Endodermal cell (in vitro differentiated cells): ENCODE measurements around the gene CHIT1. TPM values are rescaled to one million over a fixed set of nuclear protein-coding genes. Genes with fewer than 3 reads are reported as not detected.

Source experiments
- DNase-seq: peaks from one replicate; pipeline ENCODE4 v3.0.0-alpha.2; 2017
- H3K27ac ChIP-seq: 2 replicates; pipeline ENCODE4 v1.5.1; 2013; ENCODE audit warnings: mild to moderate bottlenecking, low read depth, low read length, moderate library complexity
- H3K27me3 ChIP-seq: 2 replicates; pipeline ENCODE4 v1.6.1; 2013; ENCODE audit warnings: mild to moderate bottlenecking, low read length, moderate library complexity; ENCODE audit not compliant: insufficient read depth, control insufficient read depth, poor library complexity, severe bottlenecking
- H3K36me3 ChIP-seq: 2 replicates; pipeline ENCODE4 v1.7.0; 2013; ENCODE audit warnings: mild to moderate bottlenecking, low read length, moderate library complexity; ENCODE audit not compliant: control insufficient read depth, insufficient read depth
- H3K4me1 ChIP-seq: one replicate; pipeline ENCODE4 v1.7.0; 2013; ENCODE audit warnings: low read length; ENCODE audit not compliant: control insufficient read depth, insufficient read depth
- H3K4me3 ChIP-seq: 2 replicates; pipeline ENCODE4 v1.5.1; 2013; ENCODE audit warnings: mild to moderate bottlenecking, low read length, moderate library complexity
- H3K9ac ChIP-seq: 2 replicates; pipeline ENCODE4 v1.6.1; 2013; ENCODE audit warnings: mild to moderate bottlenecking, low read length, moderate library complexity; ENCODE audit not compliant: poor library complexity, severe bottlenecking; ENCODE audit errors: extremely low read depth
- H3K9me3 ChIP-seq: 2 replicates; pipeline ENCODE4 v1.6.1; 2013; ENCODE audit warnings: mild to moderate bottlenecking, low read length, moderate library complexity; ENCODE audit not compliant: control insufficient read depth
- H3K27ac Mint-ChIP-seq: 2 replicates; pipeline ENCODE4 v1.8.0; 2020; ENCODE audit warnings: mixed read lengths
- H3K27me3 Mint-ChIP-seq: 2 replicates; pipeline ENCODE4 v1.8.0; 2021; ENCODE audit warnings: mild to moderate bottlenecking, mixed read lengths; ENCODE audit not compliant: insufficient read depth
- H3K36me3 Mint-ChIP-seq: 2 replicates; pipeline ENCODE4 v1.8.0; 2020; ENCODE audit warnings: low read depth, mixed read lengths
- H3K4me1 Mint-ChIP-seq: 2 replicates; pipeline ENCODE4 v1.8.0; 2020; ENCODE audit warnings: mixed read lengths
- H3K4me3 Mint-ChIP-seq: 2 replicates; pipeline ENCODE4 v1.8.0; 2020; ENCODE audit warnings: mild to moderate bottlenecking, moderate library complexity, mixed read lengths
- H3K9me3 Mint-ChIP-seq: 2 replicates; pipeline ENCODE4 v1.8.0; 2020; ENCODE audit warnings: mild to moderate bottlenecking, mixed read lengths
- WGBS, 2 experiments: methylation state at CpG; one replicate each; pipeline versions ENCODE4 v1.1.5 to v1.1.7; 2013; ENCODE audit warnings: missing lambda C conversion rate in 2 of 2, mixed read lengths in 1 of 2; ENCODE audit not compliant: insufficient coverage in 1 of 2, insufficient read length in 1 of 2; 5-methylcytosine and 5-hydroxymethylcytosine counted together
- total RNA-seq, 2 donors: library from RNA; stranded (reverse); fragmentation: NEBNext Ultra II Directional in 1 of 2; extraction: Animal tissue kit (Norgen Biotek cat#: 25700) in 1 of 2; gene quantifications; 2 replicates in 1 of 2; 3 replicates in 1 of 2; pipeline ENCODE4 v1.2.1, GENCODE V29; 2021
- TF ChIP-seq, protein P1 (sequence below): fragments of 200-600 bp; sonication (generic); conservative IDR thresholded peaks from 2 replicates; pipeline ENCODE4 v1.5.0; 2021; ENCODE audit warnings: antibody characterized with exemption, mild to moderate bottlenecking

The CHIT1 gene
- total RNA-seq, 2 donors from 2014 or later = 0.07 TPM; not detected in 1

DNA sequence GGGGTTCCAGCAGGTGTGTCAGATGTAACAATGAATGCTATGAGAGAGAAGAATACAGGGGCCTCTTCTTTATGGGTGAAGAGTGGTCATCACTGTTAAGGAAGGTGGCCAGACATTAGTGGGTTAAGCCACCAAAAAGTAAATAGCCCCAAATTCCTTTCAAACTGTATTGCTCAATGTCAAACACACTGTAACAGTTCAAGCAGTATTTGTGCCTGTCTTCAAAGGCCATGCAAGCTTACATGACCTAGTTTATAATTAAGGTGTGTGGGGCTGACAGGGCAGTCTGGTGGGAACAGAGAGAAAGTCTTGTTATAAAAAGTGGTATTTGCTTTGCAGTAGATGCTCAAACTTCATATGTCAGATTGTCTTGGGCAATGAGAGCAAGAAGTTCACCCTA is 18.5 kb downstream of the CHIT1 start:
- no peaks in the 10 kb centered on the region for H3K9me3 Mint-ChIP-seq
- no peak overlapping the region for H3K4me3 Mint-ChIP-seq
- peaks cover 9% of the 10 kb centered on the region for H3K4me1 Mint-ChIP-seq
- Histone ChIP-seq H3K9ac (no peak overlapping the region), H3K36me3 (no peaks in the 10 kb centered on the region), H3K4me3 (no peak overlapping the region), H3K9me3 (no peaks in the 10 kb centered on the region), H3K27me3 (no peaks in the 10 kb centered on the region), H3K27ac (no peak overlapping the region), H3K4me1 (no peaks in the 10 kb centered on the region)
- DNase-seq = no peak
- no peaks in the 10 kb centered on the region for H3K36me3 Mint-ChIP-seq
- H3K27ac Mint-ChIP-seq = no peak overlapping the region
- TF ChIP-seq, protein P1, sequence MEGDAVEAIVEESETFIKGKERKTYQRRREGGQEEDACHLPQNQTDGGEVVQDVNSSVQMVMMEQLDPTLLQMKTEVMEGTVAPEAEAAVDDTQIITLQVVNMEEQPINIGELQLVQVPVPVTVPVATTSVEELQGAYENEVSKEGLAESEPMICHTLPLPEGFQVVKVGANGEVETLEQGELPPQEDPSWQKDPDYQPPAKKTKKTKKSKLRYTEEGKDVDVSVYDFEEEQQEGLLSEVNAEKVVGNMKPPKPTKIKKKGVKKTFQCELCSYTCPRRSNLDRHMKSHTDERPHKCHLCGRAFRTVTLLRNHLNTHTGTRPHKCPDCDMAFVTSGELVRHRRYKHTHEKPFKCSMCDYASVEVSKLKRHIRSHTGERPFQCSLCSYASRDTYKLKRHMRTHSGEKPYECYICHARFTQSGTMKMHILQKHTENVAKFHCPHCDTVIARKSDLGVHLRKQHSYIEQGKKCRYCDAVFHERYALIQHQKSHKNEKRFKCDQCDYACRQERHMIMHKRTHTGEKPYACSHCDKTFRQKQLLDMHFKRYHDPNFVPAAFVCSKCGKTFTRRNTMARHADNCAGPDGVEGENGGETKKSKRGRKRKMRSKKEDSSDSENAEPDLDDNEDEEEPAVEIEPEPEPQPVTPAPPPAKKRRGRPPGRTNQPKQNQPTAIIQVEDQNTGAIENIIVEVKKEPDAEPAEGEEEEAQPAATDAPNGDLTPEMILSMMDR = no peak
- H3K27me3 Mint-ChIP-seq = peaks cover 14% of the 10 kb centered on the region

DNA sequence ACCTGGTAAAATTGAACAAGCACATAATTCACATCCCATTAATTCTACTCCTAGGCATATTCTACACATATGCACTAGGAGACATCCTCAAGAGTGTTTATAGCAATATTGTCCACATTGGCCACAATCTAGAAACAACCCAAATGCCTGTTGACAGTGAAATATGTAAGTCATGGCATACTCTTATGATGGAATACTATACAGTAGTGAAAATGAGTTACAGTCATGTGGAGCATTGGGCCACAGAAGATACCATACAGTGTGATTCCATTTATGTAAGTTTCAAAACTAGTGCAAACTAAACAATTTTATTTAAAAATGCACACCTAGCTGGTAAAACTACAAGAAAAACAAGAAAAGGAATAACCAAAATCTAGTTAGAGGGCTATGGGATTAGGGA is 19.1 kb downstream of the CHIT1 start:
- H3K4me1 ChIP-seq = no peaks in the 10 kb centered on the region
- no peak for DNase-seq
- Mint-ChIP-seq H3K9me3 (no peaks in the 10 kb centered on the region), H3K36me3 (no peaks in the 10 kb centered on the region), H3K4me1 (peaks cover 6% of the 10 kb centered on the region), H3K27me3 (peaks cover 14% of the 10 kb centered on the region), H3K4me3 (no peak overlapping the region), H3K27ac (no peak overlapping the region)
- TF ChIP-seq, protein P1 = no peak
- no peak overlapping the region for H3K4me3 ChIP-seq
- no peak overlapping the region for H3K9ac ChIP-seq
- no peaks in the 10 kb centered on the region for H3K9me3 ChIP-seq
- no peaks in the 10 kb centered on the region for H3K27me3 ChIP-seq
- no peaks in the 10 kb centered on the region for H3K36me3 ChIP-seq
- no peak overlapping the region for H3K27ac ChIP-seq

DNA sequence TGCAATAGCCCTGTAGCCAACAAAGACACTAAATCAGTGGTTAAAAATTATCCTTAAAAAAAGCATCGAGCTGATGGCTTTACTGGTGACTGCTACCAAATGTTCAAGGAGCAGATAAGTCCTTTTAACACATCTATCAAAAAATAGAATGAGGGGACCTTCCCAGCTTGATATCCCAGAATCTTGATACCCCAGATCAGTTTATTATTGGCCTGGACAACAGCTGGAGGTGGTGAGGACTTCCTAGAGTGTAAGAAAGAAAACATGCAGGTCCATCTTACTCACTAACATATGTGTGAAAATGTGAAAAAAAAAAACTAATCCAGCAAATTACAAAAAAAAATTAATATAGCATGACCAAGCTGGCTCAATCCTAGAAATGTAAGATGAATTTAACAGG is 21.3 kb downstream of the CHIT1 start:
- peaks cover 8% of the 10 kb centered on the region for H3K27me3 Mint-ChIP-seq
- 94% methylated on average over 1 of the region's 1 CpG; no CpG with 5 or more reads in 1 of the 2 experiments for WGBS, 2 experiments
- H3K4me1 ChIP-seq = no peaks in the 10 kb centered on the region

More for the DNA sequence above, 21.3 kb downstream of the CHIT1 start:
- Mint-ChIP-seq H3K4me1 (no peaks in the 10 kb centered on the region), H3K4me3 (no peak overlapping the region), H3K36me3 (no peaks in the 10 kb centered on the region), H3K27ac (no peak overlapping the region), H3K9me3 (no peaks in the 10 kb centered on the region)
- Histone ChIP-seq H3K9me3 (no peaks in the 10 kb centered on the region), H3K9ac (no peak overlapping the region), H3K4me3 (no peak overlapping the region), H3K36me3 (no peaks in the 10 kb centered on the region), H3K27ac (no peak overlapping the region), H3K27me3 (no peaks in the 10 kb centered on the region)
- no peak for DNase-seq
- TF ChIP-seq, protein P1 = no peak
